AG04449 (cell line): ENCODE results near the gene SMIM9.

Experiments
- CTCF ChIA-PET: fragments of 350-600 bp; formaldehyde crosslinking; extraction: SDS; loops from one replicate; lab custom pipeline; 2021; ENCODE audit warnings: antibody characterized with exemption; lab: Yijun Ruan, JAX
- POLR2A ChIA-PET: fragments of 400-600, 350-600 bp; formaldehyde crosslinking; extraction: SDS; loops from one replicate; lab custom pipeline; 2020; ENCODE audit warnings: antibody characterized with exemption, inconsistent platforms; lab: Yijun Ruan, JAX
- DNase-seq: peaks from one replicate; pipeline ENCODE4 v3.0.0-alpha.2; 2010; ENCODE audit warnings: low read depth, low spot score
- H3K4me3 ChIP-seq: 2 replicates; pipeline ENCODE4 v1.5.1; 2011; ENCODE audit warnings: low read depth, mild to moderate bottlenecking, control low read depth, low read length
- TF ChIP-seq, protein P1 (sequence below): IDR thresholded peaks from one replicate; pipeline ENCODE4 v1.5.1; 2011; ENCODE audit warnings: mild to moderate bottlenecking, moderate library complexity, low read length, control low read depth, inconsistent platforms; ENCODE audit not compliant: insufficient read depth; ENCODE audit errors: missing control alignments

SMIM9 gene

GRCh38 chrX:154785716-154786115 is 48.7 kb downstream of the SMIM9 start:
- POLR2A ChIA-PET = no interaction called here

GRCh38 chrX:154784149-154784995 is 50.1 kb downstream of the SMIM9 start:
- ChIA-PET POLR2A (no interaction called here), CTCF (no interaction called here)
- no peak overlapping the region for H3K4me3 ChIP-seq
- no peak for DNase-seq
- TF ChIP-seq, protein P1, sequence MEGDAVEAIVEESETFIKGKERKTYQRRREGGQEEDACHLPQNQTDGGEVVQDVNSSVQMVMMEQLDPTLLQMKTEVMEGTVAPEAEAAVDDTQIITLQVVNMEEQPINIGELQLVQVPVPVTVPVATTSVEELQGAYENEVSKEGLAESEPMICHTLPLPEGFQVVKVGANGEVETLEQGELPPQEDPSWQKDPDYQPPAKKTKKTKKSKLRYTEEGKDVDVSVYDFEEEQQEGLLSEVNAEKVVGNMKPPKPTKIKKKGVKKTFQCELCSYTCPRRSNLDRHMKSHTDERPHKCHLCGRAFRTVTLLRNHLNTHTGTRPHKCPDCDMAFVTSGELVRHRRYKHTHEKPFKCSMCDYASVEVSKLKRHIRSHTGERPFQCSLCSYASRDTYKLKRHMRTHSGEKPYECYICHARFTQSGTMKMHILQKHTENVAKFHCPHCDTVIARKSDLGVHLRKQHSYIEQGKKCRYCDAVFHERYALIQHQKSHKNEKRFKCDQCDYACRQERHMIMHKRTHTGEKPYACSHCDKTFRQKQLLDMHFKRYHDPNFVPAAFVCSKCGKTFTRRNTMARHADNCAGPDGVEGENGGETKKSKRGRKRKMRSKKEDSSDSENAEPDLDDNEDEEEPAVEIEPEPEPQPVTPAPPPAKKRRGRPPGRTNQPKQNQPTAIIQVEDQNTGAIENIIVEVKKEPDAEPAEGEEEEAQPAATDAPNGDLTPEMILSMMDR = no peak

More at GRCh38 chrX:154785716-154786115, 48.7 kb downstream of the SMIM9 start:
- TF ChIP-seq, protein P1 = no peak
- DNase-seq = no peak
- CTCF ChIA-PET = no interaction called here
- H3K4me3 ChIP-seq = no peak overlapping the region

- H3K4me3 ChIP-seq = no peak overlapping the region
- no peak for DNase-seq
- POLR2A ChIA-PET = interaction anchor here (0.6 kb wide), 1 partner anchor 663 kb away, joined by 3 read pairs; no protein-coding TSS in a partner anchor
- CTCF ChIA-PET = no interaction called here
- TF ChIP-seq, protein P1 = no peak
Observed at GRCh38 chrX:154780968-154781367, 53.5 kb downstream of the SMIM9 start.

GRCh38 chrX:154779261-154779660 is 55.2 kb downstream of the SMIM9 start:
- POLR2A ChIA-PET = interaction anchor here (0.7 kb wide), 1 partner anchor 50 kb away, joined by 3 read pairs; no protein-coding TSS in a partner anchor
- TF ChIP-seq, protein P1 = no peak
- no peak overlapping the region for H3K4me3 ChIP-seq
- CTCF ChIA-PET = no interaction called here
- DNase-seq = no peak

DNA sequence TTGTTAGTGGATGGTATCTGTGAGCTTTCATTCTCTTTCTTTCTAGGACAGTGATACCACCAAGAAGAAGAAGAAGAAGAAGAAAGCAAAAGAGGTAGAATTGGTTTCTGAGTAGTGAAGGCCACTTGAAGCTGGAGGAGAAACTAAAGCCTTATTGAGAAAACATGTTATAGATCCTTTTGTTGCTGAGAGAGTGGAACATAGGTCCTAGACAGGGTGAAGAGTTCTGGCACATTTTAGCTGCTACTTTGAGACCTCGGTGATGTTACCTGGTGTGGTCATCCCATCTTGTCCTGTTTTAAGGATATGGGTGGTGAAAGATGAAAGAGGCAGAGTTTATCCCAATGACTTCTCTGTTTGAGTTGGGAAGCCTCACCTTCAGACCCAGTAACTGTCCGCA is 57.7 kb downstream of the SMIM9 start:
- TF ChIP-seq, protein P1 = no peak
- CTCF ChIA-PET = interaction anchor here (1.0 kb wide), 1 partner anchor 13 kb away, joined by 4 read pairs; no protein-coding TSS in a partner anchor
- H3K4me3 ChIP-seq = no peak overlapping the region
- no peak for DNase-seq
- POLR2A ChIA-PET = no interaction called here
